ENCODE measurements around the gene MRPS7.
A peak's percentile ranks its signal among the peaks of the same experiment; 100 is the strongest.

MRPS7 gene

GRCh38 chr17:75227729-75228128, 34.0 kb upstream of the MRPS7 start:
- no CpG with 5 or more reads among the region's 5 CpGs for WGBS, 2 donors (ENCODE audit: extremely low coverage in 2 of 2, insufficient read length in 2 of 2, insufficient replicate concordance in 1 of 2)

GRCh38 chr17:75228305-75228704, 33.4 kb upstream of the MRPS7 start:
- H3K9ac ChIP-seq (ENCODE audit: low read depth, low read length, poor library complexity) = no peak overlapping the region
- H3K27me3 ChIP-seq (ENCODE audit: control insufficient read depth in 3 of 3, insufficient read depth in 3 of 3, low read depth in 1 of 3, low read length in 3 of 3) = no peaks in the 10 kb centered on the region
- H3K23ac ChIP-seq (ENCODE audit: low read depth, low read length, poor library complexity) = no peak overlapping the region
- no peaks in the 10 kb centered on the region for H3K4me1 ChIP-seq (ENCODE audit: control insufficient read depth in 2 of 2, insufficient read depth in 1 of 2, low read depth in 1 of 2, low read length in 2 of 2)
- H4K91ac ChIP-seq (ENCODE audit: low read depth, low read length, poor library complexity) = no peak overlapping the region
- no peak overlapping the region for H2BK12ac ChIP-seq (ENCODE audit: low read length)
- H2BK15ac ChIP-seq (ENCODE audit: low read length) = no peak overlapping the region
- H3K4me2 ChIP-seq (ENCODE audit: insufficient read depth, low read length, poor library complexity, severe bottlenecking) = no peak overlapping the region
- H3K4ac ChIP-seq (ENCODE audit: low read length) = no peak overlapping the region
- DNase-seq (ENCODE audit: low spot score) = no peak
- no peak overlapping the region for H2BK120ac ChIP-seq (ENCODE audit: low read depth, low read length)
- peaks cover 59 to 98% of the 10 kb centered on the region in 2 donors for H3K36me3 ChIP-seq (replicated peaks in 1 of 2; ENCODE audit: control insufficient read depth in 2 of 2, insufficient read depth in 2 of 2, low read length in 2 of 2)
- no peak overlapping the region for H3K18ac ChIP-seq (ENCODE audit: low read length)
- H3K4me3 ChIP-seq (ENCODE audit: low read length in 2 of 2) = no peak overlapping the region
- no CpG with 5 or more reads among the region's 2 CpGs for WGBS, 2 donors (ENCODE audit: extremely low coverage in 2 of 2, insufficient read length in 2 of 2, insufficient replicate concordance in 1 of 2)
- no peak overlapping the region for H4K8ac ChIP-seq (ENCODE audit: low read depth, low read length)
- no peak overlapping the region for H2AK5ac ChIP-seq (ENCODE audit: low read depth, low read length)
- no peak overlapping the region for H3K27ac ChIP-seq (replicated peaks; ENCODE audit: low read length)
- no peaks in the 10 kb centered on the region for H3K9me3 ChIP-seq (replicated peaks in 1 of 2; ENCODE audit: control insufficient read depth in 2 of 2, insufficient read depth in 1 of 2, low read depth in 1 of 2, low read length in 2 of 2)
- H3K14ac ChIP-seq (ENCODE audit: low read length) = no peak overlapping the region
- no peak overlapping the region for H2AFZ ChIP-seq (ENCODE audit: low read length)
- H2BK5ac ChIP-seq (ENCODE audit: low read length) = no peak overlapping the region
- H3K79me1 ChIP-seq (ENCODE audit: low read depth, low read length) = peaks cover 3% of the 10 kb centered on the region

More at GRCh38 chr17:75227729-75228128, 34.0 kb upstream of the MRPS7 start:
- no peak overlapping the region for H2BK15ac ChIP-seq (ENCODE audit: low read length)
- H2BK12ac ChIP-seq (ENCODE audit: low read length) = no peak overlapping the region
- no peak overlapping the region for H4K8ac ChIP-seq (ENCODE audit: low read depth, low read length)
- H3K4ac ChIP-seq (ENCODE audit: low read length) = no peak overlapping the region
- H2AK5ac ChIP-seq (ENCODE audit: low read depth, low read length) = no peak overlapping the region
- no peak overlapping the region for H4K91ac ChIP-seq (ENCODE audit: low read depth, low read length, poor library complexity)
- no peak overlapping the region for H3K4me2 ChIP-seq (ENCODE audit: insufficient read depth, low read length, poor library complexity, severe bottlenecking)
- H3K27ac ChIP-seq (replicated peaks; ENCODE audit: low read length) = no peak overlapping the region
- H3K79me1 ChIP-seq (ENCODE audit: low read depth, low read length) = peaks cover 3% of the 10 kb centered on the region
- H3K27me3 ChIP-seq (ENCODE audit: control insufficient read depth in 3 of 3, insufficient read depth in 3 of 3, low read depth in 1 of 3, low read length in 3 of 3) = no peaks in the 10 kb centered on the region
- H3K14ac ChIP-seq (ENCODE audit: low read length) = no peak overlapping the region
- H3K36me3 ChIP-seq (replicated peaks in 1 of 2; ENCODE audit: control insufficient read depth in 2 of 2, insufficient read depth in 2 of 2, low read length in 2 of 2) = peaks cover 55 to 98% of the 10 kb centered on the region in 2 donors
- no peak overlapping the region for H3K18ac ChIP-seq (ENCODE audit: low read length)
- H3K4me1 ChIP-seq (ENCODE audit: control insufficient read depth in 2 of 2, insufficient read depth in 1 of 2, low read depth in 1 of 2, low read length in 2 of 2) = no peaks in the 10 kb centered on the region
- DNase-seq (ENCODE audit: low spot score) = no peak
- H2BK120ac ChIP-seq (ENCODE audit: low read depth, low read length) = no peak overlapping the region
- H2BK5ac ChIP-seq (ENCODE audit: low read length) = no peak overlapping the region
- no peaks in the 10 kb centered on the region for H3K9me3 ChIP-seq (replicated peaks in 1 of 2; ENCODE audit: control insufficient read depth in 2 of 2, insufficient read depth in 1 of 2, low read depth in 1 of 2, low read length in 2 of 2)
- H3K23ac ChIP-seq (ENCODE audit: low read depth, low read length, poor library complexity) = no peak overlapping the region
- no peak overlapping the region for H2AFZ ChIP-seq (ENCODE audit: low read length)
- H3K9ac ChIP-seq (ENCODE audit: low read depth, low read length, poor library complexity) = no peak overlapping the region
- no peak overlapping the region for H3K4me3 ChIP-seq (ENCODE audit: low read length in 2 of 2)

DNA sequence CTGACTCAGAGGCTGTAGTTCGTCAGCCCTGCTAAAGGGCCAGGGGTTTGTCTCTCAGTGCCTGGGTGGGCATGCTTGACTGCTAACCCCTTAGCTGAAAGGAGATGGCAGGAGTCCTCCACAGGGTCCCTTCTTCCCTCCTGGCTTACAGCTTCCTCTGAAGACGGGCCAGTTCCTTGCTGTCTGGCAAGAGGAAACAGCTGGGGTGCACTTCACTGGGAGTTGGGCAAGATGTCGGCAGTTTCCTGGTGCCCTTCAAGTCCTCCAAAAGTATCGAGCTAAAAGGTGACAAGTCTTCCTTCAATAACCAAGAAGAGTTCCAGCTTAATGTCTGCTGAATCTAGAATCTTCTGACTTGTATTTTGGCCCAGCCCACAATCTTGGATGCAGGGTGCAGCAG, 32.8 kb upstream of the MRPS7 start:
- H3K27me3 ChIP-seq (ENCODE audit: control insufficient read depth in 3 of 3, insufficient read depth in 3 of 3, low read depth in 1 of 3, low read length in 3 of 3) = no peaks in the 10 kb centered on the region
- H3K9me3 ChIP-seq (replicated peaks in 1 of 2; ENCODE audit: control insufficient read depth in 2 of 2, insufficient read depth in 1 of 2, low read depth in 1 of 2, low read length in 2 of 2) = no peaks in the 10 kb centered on the region
- no peak overlapping the region for H4K8ac ChIP-seq (ENCODE audit: low read depth, low read length)
- peaks cover 59 to 95% of the 10 kb centered on the region in 2 donors for H3K36me3 ChIP-seq (replicated peaks in 1 of 2; ENCODE audit: control insufficient read depth in 2 of 2, insufficient read depth in 2 of 2, low read length in 2 of 2)
- H3K23ac ChIP-seq (ENCODE audit: low read depth, low read length, poor library complexity) = no peak overlapping the region
- H3K79me1 ChIP-seq (ENCODE audit: low read depth, low read length) = peaks cover 3% of the 10 kb centered on the region
- H2BK120ac ChIP-seq (ENCODE audit: low read depth, low read length) = no peak overlapping the region
- DNase-seq (ENCODE audit: low spot score) = no peak
- H2BK15ac ChIP-seq (ENCODE audit: low read length) = no peak overlapping the region
- H3K4me1 ChIP-seq (ENCODE audit: control insufficient read depth in 2 of 2, insufficient read depth in 1 of 2, low read depth in 1 of 2, low read length in 2 of 2) = no peaks in the 10 kb centered on the region
- H3K4me3 ChIP-seq (ENCODE audit: low read length in 2 of 2) = no peak overlapping the region
- no peak overlapping the region for H3K18ac ChIP-seq (ENCODE audit: low read length)
- no peak overlapping the region for H2BK12ac ChIP-seq (ENCODE audit: low read length)
- no peak overlapping the region for H3K14ac ChIP-seq (ENCODE audit: low read length)
- WGBS, 2 donors (ENCODE audit: extremely low coverage in 2 of 2, insufficient read length in 2 of 2, insufficient replicate concordance in 1 of 2) = no CpG with 5 or more reads among the region's 4 CpGs
- H3K27ac ChIP-seq (replicated peaks; ENCODE audit: low read length) = no peak overlapping the region
- no peak overlapping the region for H3K9ac ChIP-seq (ENCODE audit: low read depth, low read length, poor library complexity)
- no peak overlapping the region for H2AFZ ChIP-seq (ENCODE audit: low read length)
- no peak overlapping the region for H3K4ac ChIP-seq (ENCODE audit: low read length)
- no peak overlapping the region for H2AK5ac ChIP-seq (ENCODE audit: low read depth, low read length)
- no peak overlapping the region for H2BK5ac ChIP-seq (ENCODE audit: low read length)
- H4K91ac ChIP-seq (ENCODE audit: low read depth, low read length, poor library complexity) = no peak overlapping the region
- H3K4me2 ChIP-seq (ENCODE audit: insufficient read depth, low read length, poor library complexity, severe bottlenecking) = no peak overlapping the region

- no peak overlapping the region for H2BK5ac ChIP-seq (ENCODE audit: low read length)
- H3K27ac ChIP-seq (replicated peaks; ENCODE audit: low read length) = no peak overlapping the region
- no peaks in the 10 kb centered on the region for H3K4me1 ChIP-seq (ENCODE audit: control insufficient read depth in 2 of 2, insufficient read depth in 1 of 2, low read depth in 1 of 2, low read length in 2 of 2)
- H4K8ac ChIP-seq (ENCODE audit: low read depth, low read length) = no peak overlapping the region
- peaks cover 3% of the 10 kb centered on the region for H3K79me1 ChIP-seq (ENCODE audit: low read depth, low read length)
- no peak overlapping the region for H3K14ac ChIP-seq (ENCODE audit: low read length)
- no peak overlapping the region for H3K4ac ChIP-seq (ENCODE audit: low read length)
- no peak overlapping the region for H3K23ac ChIP-seq (ENCODE audit: low read depth, low read length, poor library complexity)
- H2BK12ac ChIP-seq (ENCODE audit: low read length) = no peak overlapping the region
- no peaks in the 10 kb centered on the region for H3K9me3 ChIP-seq (replicated peaks in 1 of 2; ENCODE audit: control insufficient read depth in 2 of 2, insufficient read depth in 1 of 2, low read depth in 1 of 2, low read length in 2 of 2)
- H2BK120ac ChIP-seq (ENCODE audit: low read depth, low read length) = peak overlapping the region; percentile 43
- peak overlapping the region; percentile 74 for H3K9ac ChIP-seq (ENCODE audit: low read depth, low read length, poor library complexity)
- no peak overlapping the region for H3K4me3 ChIP-seq (ENCODE audit: low read length in 2 of 2)
- no CpG with 5 or more reads among the region's 8 CpGs for WGBS, 2 donors (ENCODE audit: extremely low coverage in 2 of 2, insufficient read length in 2 of 2, insufficient replicate concordance in 1 of 2)
- H3K36me3 ChIP-seq (replicated peaks in 1 of 2; ENCODE audit: control insufficient read depth in 2 of 2, insufficient read depth in 2 of 2, low read length in 2 of 2) = peaks cover 56 to 95% of the 10 kb centered on the region in 2 donors
- H3K27me3 ChIP-seq (ENCODE audit: control insufficient read depth in 3 of 3, insufficient read depth in 3 of 3, low read depth in 1 of 3, low read length in 3 of 3) = no peaks in the 10 kb centered on the region
- DNase-seq (ENCODE audit: low spot score) = no peak
- no peak overlapping the region for H2AK5ac ChIP-seq (ENCODE audit: low read depth, low read length)
- H4K91ac ChIP-seq (ENCODE audit: low read depth, low read length, poor library complexity) = no peak overlapping the region
- H2AFZ ChIP-seq (ENCODE audit: low read length) = no peak overlapping the region
- no peak overlapping the region for H2BK15ac ChIP-seq (ENCODE audit: low read length)
- H3K18ac ChIP-seq (ENCODE audit: low read length) = no peak overlapping the region
- no peak overlapping the region for H3K4me2 ChIP-seq (ENCODE audit: insufficient read depth, low read length, poor library complexity, severe bottlenecking)
These were observed 30.6 kb upstream of the MRPS7 start for GRCh38 chr17:75231071-75231470.
